ENCODE measurements around the gene HIP1.

DNA sequence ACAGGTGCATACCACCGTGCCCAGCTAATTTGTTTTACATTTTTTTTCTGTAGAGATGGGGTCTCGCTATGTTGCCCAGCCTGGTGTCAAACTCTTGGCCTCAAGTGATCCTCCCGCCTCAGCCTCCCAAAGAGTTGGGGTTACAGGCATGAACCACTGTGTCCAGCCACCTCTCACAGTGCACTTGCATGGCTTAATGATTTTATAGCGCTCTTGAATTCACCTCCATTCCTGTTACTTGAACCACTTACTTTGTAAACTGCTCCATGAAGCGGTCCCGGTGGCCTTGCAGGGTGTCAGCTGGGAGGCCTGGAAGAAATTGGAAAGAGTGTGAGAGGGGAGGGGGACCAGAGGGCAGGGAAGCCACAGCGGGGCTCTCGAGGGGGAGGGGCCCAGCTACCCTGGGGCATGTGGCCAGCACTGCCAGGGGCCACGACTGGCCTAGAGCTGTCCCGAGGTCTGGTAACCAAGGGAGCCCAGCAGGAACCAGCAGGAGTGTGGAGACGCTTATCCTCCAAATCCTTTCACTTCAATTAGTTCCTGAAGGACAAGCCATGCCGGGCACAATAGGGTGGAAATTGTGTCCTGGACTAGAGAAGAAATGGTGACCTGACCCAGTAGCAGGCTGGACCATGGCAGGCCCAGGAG is 170.7 kb downstream of the HIP1 start:
- TF ChIP-seq, protein P1, sequence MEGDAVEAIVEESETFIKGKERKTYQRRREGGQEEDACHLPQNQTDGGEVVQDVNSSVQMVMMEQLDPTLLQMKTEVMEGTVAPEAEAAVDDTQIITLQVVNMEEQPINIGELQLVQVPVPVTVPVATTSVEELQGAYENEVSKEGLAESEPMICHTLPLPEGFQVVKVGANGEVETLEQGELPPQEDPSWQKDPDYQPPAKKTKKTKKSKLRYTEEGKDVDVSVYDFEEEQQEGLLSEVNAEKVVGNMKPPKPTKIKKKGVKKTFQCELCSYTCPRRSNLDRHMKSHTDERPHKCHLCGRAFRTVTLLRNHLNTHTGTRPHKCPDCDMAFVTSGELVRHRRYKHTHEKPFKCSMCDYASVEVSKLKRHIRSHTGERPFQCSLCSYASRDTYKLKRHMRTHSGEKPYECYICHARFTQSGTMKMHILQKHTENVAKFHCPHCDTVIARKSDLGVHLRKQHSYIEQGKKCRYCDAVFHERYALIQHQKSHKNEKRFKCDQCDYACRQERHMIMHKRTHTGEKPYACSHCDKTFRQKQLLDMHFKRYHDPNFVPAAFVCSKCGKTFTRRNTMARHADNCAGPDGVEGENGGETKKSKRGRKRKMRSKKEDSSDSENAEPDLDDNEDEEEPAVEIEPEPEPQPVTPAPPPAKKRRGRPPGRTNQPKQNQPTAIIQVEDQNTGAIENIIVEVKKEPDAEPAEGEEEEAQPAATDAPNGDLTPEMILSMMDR (IDR thresholded peaks at IDR 0.05; ENCODE audit: insufficient read depth, low read length, poor library complexity, severe bottlenecking), result no peak
- TF ChIP-seq EZH2phosphoT487 (conservative IDR thresholded peaks at IDR 0.05; ENCODE audit: low read length), result no peak

Measured in SU-DHL-6 (cell line).